ENCODE results near the gene PTPN7.

- no peak for TF ChIP-seq USF2 (IDR thresholded peaks at IDR 0.05; ENCODE audit: borderline replicate concordance, low read depth, low read length)
- no peak for TF ChIP-seq CTCF (IDR thresholded peaks at IDR 0.05 in 2 of 3, conservative IDR thresholded peaks at IDR 0.05 in 1 of 3; ENCODE audit: control insufficient read depth in 2 of 3, extremely low read depth in 1 of 3, insufficient read depth in 1 of 3, low read depth in 3 of 3, low read length in 3 of 3)
- TF ChIP-seq POLR2A (IDR thresholded peaks at IDR 0.05; ENCODE audit: low read depth, low read length) = no peak
- no peak for TF ChIP-seq ZZZ3 (IDR thresholded peaks at IDR 0.05; ENCODE audit: control insufficient read depth, insufficient read length, low read depth)
- no peak for TF ChIP-seq POLR2AphosphoS5 (IDR thresholded peaks at IDR 0.05; ENCODE audit: low read length)
- no peak for TF ChIP-seq SMC3 (IDR thresholded peaks at IDR 0.05; ENCODE audit: borderline replicate concordance, low read length)
- no peak for TF ChIP-seq FOS (IDR thresholded peaks at IDR 0.05; ENCODE audit: borderline replicate concordance, extremely low read depth, insufficient read length)
- no peak for TF ChIP-seq ZNF207 (IDR thresholded peaks at IDR 0.05; ENCODE audit: borderline replicate concordance)
Measured at GRCh38 chr1:202182040-202182877, 21.9 kb upstream of the PTPN7 start.
